Mucosa of descending colon (tissue), 3 donors: ENCODE results near the gene INPP5A. TPM values are rescaled to one million over a fixed set of nuclear protein-coding genes. Genes with fewer than 3 reads are reported as not detected.

ENCODE experiments used
- ATAC-seq: fragments of 200-7000 bp; cut with Tn5 transposase; one replicate; pipeline ENCODE4 v1.9.1; 2020; ENCODE audit warnings: mild to moderate bottlenecking, moderate library complexity
- DNase-seq, 3 donors: peaks; one replicate each; pipeline ENCODE4 v3.0.0-alpha.2; 2020
- H3K36me3 ChIP-seq: fragments of 200-600 bp; one replicate; pipeline ENCODE4 v1.8.0; 2021; ENCODE audit warnings: low read depth, mild to moderate bottlenecking
- H3K4me1 ChIP-seq: fragments of 200-600 bp; one replicate; pipeline ENCODE4 v1.8.0; 2021; ENCODE audit warnings: low read depth, mild to moderate bottlenecking
- H3K4me3 ChIP-seq: fragments of 200-600 bp; one replicate; pipeline ENCODE4 v1.8.0; 2021; ENCODE audit warnings: mild to moderate bottlenecking
- H3K9me3 ChIP-seq: fragments of 200-600 bp; one replicate; pipeline ENCODE4 v1.8.0; 2021; ENCODE audit warnings: mild to moderate bottlenecking
- CTCF ChIP-seq: fragments of 200-600 bp; IDR thresholded peaks from one replicate; pipeline ENCODE4 v1.8.0; 2022; ENCODE audit warnings: antibody characterized with exemption, mild to moderate bottlenecking
- intact Hi-C, 2 donors: fragments of 100-400 bp; cut with DNase I in 1 of 2; cut with micrococcal nuclease in 1 of 2; formaldehyde crosslinking; loops; one replicate each; pipeline versions ENCODE4 v1.11.0 to v1.11.1; 2022; cut with DNase I, micrococcal nuclease
- total RNA-seq, 3 donors: library from RNA; stranded (reverse); fragmentation: NEBNext Ultra II Directional in 2 of 3; extraction: Animal tissue kit (Norgen Biotek cat#: 25700) in 2 of 3; gene quantifications; one replicate each; pipeline versions ENCODE4 v1.2.1 to v1.2.4, GENCODE V29; 2021 to 2023
- donor health status: DM: no; HTN: no; CAD: no; lungs with moderate emphysema.
- donor health status: DM: no; HTN: no; CAD: no.
- donor health status: DM: no; HTN: yes; CAD: no.

The INPP5A gene
- total RNA-seq, 3 donors from 2014 or later: 31.7 to 92.8 (median 32.0) TPM

- no peaks in the 10 kb centered on the region for H3K36me3 ChIP-seq
- no peaks in the 10 kb centered on the region for H3K4me1 ChIP-seq
- peak; percentile 9 for ATAC-seq
- no peak for TF ChIP-seq CTCF
- H3K9me3 ChIP-seq: peaks cover 27% of the 10 kb centered on the region
- H3K4me3 ChIP-seq: no peak overlapping the region
- DNase-seq: peak in 1 of 3 donors; percentile 38
- intact Hi-C loops: no loop called here
These were observed 79.6 kb downstream of the INPP5A start for GRCh38 chr10:132616996-132617736.

- DNase-seq: no peak
These were observed 80.1 kb downstream of the INPP5A start for GRCh38 chr10:132617737-132618052.

GRCh38 chr10:132618158-132618919 is 80.8 kb downstream of the INPP5A start:
- H3K9me3 ChIP-seq: peaks cover 27% of the 10 kb centered on the region
- DNase-seq (no peak), ATAC-seq (no peak)
- TF ChIP-seq CTCF: no peak
- no peak overlapping the region for H3K4me3 ChIP-seq
- H3K36me3 ChIP-seq: no peaks in the 10 kb centered on the region
- no peaks in the 10 kb centered on the region for H3K4me1 ChIP-seq
- intact Hi-C loops: no loop called here

More at GRCh38 chr10:132617737-132618052, 80.1 kb downstream of the INPP5A start:
- no peak for ATAC-seq
- peaks cover 27% of the 10 kb centered on the region for H3K9me3 ChIP-seq
- intact Hi-C loops: no loop called here
- no peaks in the 10 kb centered on the region for H3K4me1 ChIP-seq
- TF ChIP-seq CTCF: no peak
- H3K36me3 ChIP-seq: no peaks in the 10 kb centered on the region
- H3K4me3 ChIP-seq: no peak overlapping the region

- H3K4me1 ChIP-seq: no peaks in the 10 kb centered on the region
- no peak for DNase-seq
- H3K36me3 ChIP-seq: no peaks in the 10 kb centered on the region
- intact Hi-C loops: no loop called here
- peaks cover 27% of the 10 kb centered on the region for H3K9me3 ChIP-seq
- no peak for TF ChIP-seq CTCF
- H3K4me3 ChIP-seq: no peak overlapping the region
- no peak for ATAC-seq
These were observed 82.3 kb downstream of the INPP5A start for GRCh38 chr10:132619927-132620326.

GRCh38 chr10:132624061-132624846 is 86.7 kb downstream of the INPP5A start:
- intact Hi-C loops: no loop called here
- DNase-seq (peak in 2 of 3 donors; percentile 22 to 38), ATAC-seq (no peak)
- H3K4me3 ChIP-seq: no peak overlapping the region
- H3K4me1 ChIP-seq: no peaks in the 10 kb centered on the region
- no peak for TF ChIP-seq CTCF
- peaks cover 24% of the 10 kb centered on the region for H3K9me3 ChIP-seq
- H3K36me3 ChIP-seq: no peaks in the 10 kb centered on the region
